ENCODE results near the gene LILRA6. TPM values are rescaled to one million over a fixed set of nuclear protein-coding genes. Genes with fewer than 3 reads are reported as not detected.
A peak's percentile ranks its signal among the peaks of the same experiment; 100 is the strongest.

LILRA6 gene
- total and polyA plus RNA-seq, 2 of the 13 experiments (the other 11 are each of a cell fraction or from before 2014, with no cell fraction given) = not detected

GRCh38 chr19:54252845-54253244 is 10.3 kb upstream of the LILRA6 start:
- CTCF ChIA-PET (ENCODE audit: low intra/inter-chr PET ratio, low total read pairs) = no interaction called here
- POLR2A ChIA-PET = no interaction called here
- TF ChIP-seq ZNF7 (CRISPR knock-in tag; IDR thresholded peaks at IDR 0.05) (peak; percentile 67; the same call in 1 of the 2 replicates), IKZF5 (CRISPR knock-in tag; IDR thresholded peaks at IDR 0.05) (no peak), ZKSCAN1 (IDR thresholded peaks at IDR 0.05; ENCODE audit: low read length) (no peak), ZNF766 (CRISPR knock-in tag; IDR thresholded peaks at IDR 0.05; ENCODE audit: borderline replicate concordance) (no peak), CREB1 (IDR thresholded peaks at IDR 0.05) (peak; percentile 97), CREB1 (CRISPR knock-in tag; IDR thresholded peaks at IDR 0.05) (no peak), ZBTB8A (CRISPR knock-in tag; IDR thresholded peaks at IDR 0.05; ENCODE audit: borderline replicate concordance, low read depth) (no peak), PHB2 (IDR thresholded peaks at IDR 0.05; ENCODE audit: partially characterized antibody) (no peak), ZEB1 (IDR thresholded peaks at IDR 0.05; ENCODE audit: insufficient replicate concordance, low read depth) (no peak), NR2F1 (CRISPR knock-in tag; IDR thresholded peaks at IDR 0.05) (no peak), EZH2 (conservative IDR thresholded peaks at IDR 0.05; ENCODE audit: low read depth, low read length) (peak; percentile 66; the same call in 1 of the 2 replicates), PCBP1 (IDR thresholded peaks at IDR 0.05; ENCODE audit: borderline replicate concordance, low read depth, low read length) (no peak), ZFYVE20 (CRISPR knock-in tag; IDR thresholded peaks at IDR 0.05; ENCODE audit: borderline replicate concordance, low read depth) (no peak), MIXL1 (CRISPR knock-in tag; IDR thresholded peaks at IDR 0.05) (no peak), TBX3 (IDR thresholded peaks at IDR 0.05; ENCODE audit: borderline replicate concordance) (no peak), SNRNP70 (IDR thresholded peaks at IDR 0.05; ENCODE audit: low read depth, low read length) (no peak), ZNF800 (CRISPR knock-in tag; IDR thresholded peaks at IDR 0.05) (no peak), ZNF841 (CRISPR knock-in tag; IDR thresholded peaks at IDR 0.05; ENCODE audit: borderline replicate concordance) (no peak)
- TF ChIP-seq, protein P1, sequence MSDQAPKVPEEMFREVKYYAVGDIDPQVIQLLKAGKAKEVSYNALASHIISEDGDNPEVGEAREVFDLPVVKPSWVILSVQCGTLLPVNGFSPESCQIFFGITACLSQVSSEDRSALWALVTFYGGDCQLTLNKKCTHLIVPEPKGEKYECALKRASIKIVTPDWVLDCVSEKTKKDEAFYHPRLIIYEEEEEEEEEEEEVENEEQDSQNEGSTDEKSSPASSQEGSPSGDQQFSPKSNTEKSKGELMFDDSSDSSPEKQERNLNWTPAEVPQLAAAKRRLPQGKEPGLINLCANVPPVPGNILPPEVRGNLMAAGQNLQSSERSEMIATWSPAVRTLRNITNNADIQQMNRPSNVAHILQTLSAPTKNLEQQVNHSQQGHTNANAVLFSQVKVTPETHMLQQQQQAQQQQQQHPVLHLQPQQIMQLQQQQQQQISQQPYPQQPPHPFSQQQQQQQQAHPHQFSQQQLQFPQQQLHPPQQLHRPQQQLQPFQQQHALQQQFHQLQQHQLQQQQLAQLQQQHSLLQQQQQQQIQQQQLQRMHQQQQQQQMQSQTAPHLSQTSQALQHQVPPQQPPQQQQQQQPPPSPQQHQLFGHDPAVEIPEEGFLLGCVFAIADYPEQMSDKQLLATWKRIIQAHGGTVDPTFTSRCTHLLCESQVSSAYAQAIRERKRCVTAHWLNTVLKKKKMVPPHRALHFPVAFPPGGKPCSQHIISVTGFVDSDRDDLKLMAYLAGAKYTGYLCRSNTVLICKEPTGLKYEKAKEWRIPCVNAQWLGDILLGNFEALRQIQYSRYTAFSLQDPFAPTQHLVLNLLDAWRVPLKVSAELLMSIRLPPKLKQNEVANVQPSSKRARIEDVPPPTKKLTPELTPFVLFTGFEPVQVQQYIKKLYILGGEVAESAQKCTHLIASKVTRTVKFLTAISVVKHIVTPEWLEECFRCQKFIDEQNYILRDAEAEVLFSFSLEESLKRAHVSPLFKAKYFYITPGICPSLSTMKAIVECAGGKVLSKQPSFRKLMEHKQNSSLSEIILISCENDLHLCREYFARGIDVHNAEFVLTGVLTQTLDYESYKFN (CRISPR knock-in tag; conservative IDR thresholded peaks at IDR 0.05) = no peak
- TF ChIP-seq, protein P2, sequence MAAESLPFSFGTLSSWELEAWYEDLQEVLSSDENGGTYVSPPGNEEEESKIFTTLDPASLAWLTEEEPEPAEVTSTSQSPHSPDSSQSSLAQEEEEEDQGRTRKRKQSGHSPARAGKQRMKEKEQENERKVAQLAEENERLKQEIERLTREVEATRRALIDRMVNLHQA (CRISPR knock-in tag; IDR thresholded peaks at IDR 0.05) = no peak

More at GRCh38 chr19:54252845-54253244, 10.3 kb upstream of the LILRA6 start:
- no TSS peak for BruUV-seq (replicated peaks)
- Histone ChIP-seq H3K9ac (ENCODE audit: insufficient read depth, low read depth, low read length) (no peak overlapping the region), H3K4me1 (ENCODE audit: insufficient read depth, low read length) (no peaks in the 10 kb centered on the region), H3K9me3 (ENCODE audit: low read length) (no peaks in the 10 kb centered on the region), H3K27me3 (ENCODE audit: control insufficient read depth in 1 of 2, insufficient read depth in 2 of 2, low read length in 2 of 2) (peaks cover 10 to 69% of the 10 kb centered on the region in 2 experiments), H3K79me2 (ENCODE audit: insufficient read depth, low read length) (no peaks in the 10 kb centered on the region), H4K20me1 (ENCODE audit: insufficient read depth, low read length) (no peaks in the 10 kb centered on the region), H3K4me3 (replicated peaks in 1 of 3; ENCODE audit: insufficient read depth in 1 of 3, low read depth in 2 of 3, low read length in 3 of 3) (no peak overlapping the region), H2AFZ (ENCODE audit: low read length) (no peak overlapping the region), H3K4me2 (ENCODE audit: low read depth, low read length) (no peak overlapping the region), H3K27ac (ENCODE audit: extremely low read length, insufficient read depth, low read length) (no peak overlapping the region), H3K36me3 (replicated peaks in 1 of 2; ENCODE audit: control insufficient read depth in 1 of 2, insufficient read depth in 2 of 2, low read length in 2 of 2) (no peaks in the 10 kb centered on the region)
- 1% methylated on average over 10 of the region's 11 CpGs for WGBS (ENCODE audit: low lambda C conversion rate)
- intact Hi-C loops (cut with micrococcal nuclease; ENCODE audit: unreplicated experiment) = no loop called here
- DNase-seq (ENCODE audit: low spot score) = no peak
- no peak for FAIRE-seq
- in situ Hi-C loops (cut with HindIII; ENCODE audit: extremely low pct_ligation_motif_present, low pct_unique_long_range_greater_than_20kb) = no loop called here
- ATAC-seq = no peak

Measured in HepG2 (cell line).